Left ventricle myocardium inferior (tissue), 1 donor: ENCODE measurements around the gene ZNF423. TPM values are rescaled to one million over a fixed set of nuclear protein-coding genes. Genes with fewer than 3 reads are reported as not detected.

Experiments
- DNase-seq: peaks from one replicate; pipeline ENCODE4 v3.0.0-alpha.2; 2020
- H3K27ac ChIP-seq: fragments of 200-600 bp; replicated peaks from 2 replicates; pipeline ENCODE4 v1.8.0; 2021
- H3K27me3 ChIP-seq: fragments of 200-600 bp; 2 replicates; pipeline ENCODE4 v1.8.0; 2021; ENCODE audit warnings: low read depth
- H3K36me3 ChIP-seq: fragments of 200-600 bp; 2 replicates; pipeline ENCODE4 v1.8.0; 2021
- H3K4me1 ChIP-seq: fragments of 200-600 bp; 2 replicates; pipeline ENCODE4 v1.8.0; 2021
- H3K4me3 ChIP-seq: fragments of 200-600 bp; 2 replicates; pipeline ENCODE4 v1.8.0; 2021; ENCODE audit warnings: mild to moderate bottlenecking, moderate library complexity
- H3K9me3 ChIP-seq: fragments of 200-600 bp; replicated peaks from 2 replicates; pipeline ENCODE4 v1.8.0; 2021
- intact Hi-C: fragments of 100-400 bp; cut with micrococcal nuclease; formaldehyde crosslinking; loops from one replicate; pipeline ENCODE4 v1.11.0; 2022
- total RNA-seq: library from RNA; stranded (reverse); fragmentation: NEBNext Ultra II Directional; extraction: Animal tissue kit (Norgen Biotek cat#: 25700); gene quantifications from one replicate; pipeline ENCODE4 v1.2.1, GENCODE V29; 2021
- TF ChIP-seq, protein P1 (sequence below): fragments of 200-600 bp; IDR thresholded peaks from 2 replicates; pipeline ENCODE4 v1.8.0; 2021; ENCODE audit warnings: antibody characterized with exemption, mild to moderate bottlenecking, borderline replicate concordance
- donor health status: DM: no; HTN: yes; CAD: no; lungs with severe emphysema.

ZNF423 gene
- total RNA-seq, 1 donor from 2014 or later = 8.6 TPM

- Histone ChIP-seq H3K9me3 (no peaks in the 10 kb centered on the region), H3K27ac (no peak overlapping the region), H3K27me3 (no peaks in the 10 kb centered on the region), H3K36me3 (no peaks in the 10 kb centered on the region), H3K4me1 (no peaks in the 10 kb centered on the region), H3K4me3 (no peak overlapping the region)
- TF ChIP-seq, protein P1, sequence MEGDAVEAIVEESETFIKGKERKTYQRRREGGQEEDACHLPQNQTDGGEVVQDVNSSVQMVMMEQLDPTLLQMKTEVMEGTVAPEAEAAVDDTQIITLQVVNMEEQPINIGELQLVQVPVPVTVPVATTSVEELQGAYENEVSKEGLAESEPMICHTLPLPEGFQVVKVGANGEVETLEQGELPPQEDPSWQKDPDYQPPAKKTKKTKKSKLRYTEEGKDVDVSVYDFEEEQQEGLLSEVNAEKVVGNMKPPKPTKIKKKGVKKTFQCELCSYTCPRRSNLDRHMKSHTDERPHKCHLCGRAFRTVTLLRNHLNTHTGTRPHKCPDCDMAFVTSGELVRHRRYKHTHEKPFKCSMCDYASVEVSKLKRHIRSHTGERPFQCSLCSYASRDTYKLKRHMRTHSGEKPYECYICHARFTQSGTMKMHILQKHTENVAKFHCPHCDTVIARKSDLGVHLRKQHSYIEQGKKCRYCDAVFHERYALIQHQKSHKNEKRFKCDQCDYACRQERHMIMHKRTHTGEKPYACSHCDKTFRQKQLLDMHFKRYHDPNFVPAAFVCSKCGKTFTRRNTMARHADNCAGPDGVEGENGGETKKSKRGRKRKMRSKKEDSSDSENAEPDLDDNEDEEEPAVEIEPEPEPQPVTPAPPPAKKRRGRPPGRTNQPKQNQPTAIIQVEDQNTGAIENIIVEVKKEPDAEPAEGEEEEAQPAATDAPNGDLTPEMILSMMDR = no peak
- DNase-seq = no peak
- intact Hi-C loops = no loop called here
Observed at GRCh38 chr16:49548325-49548970, 307.5 kb downstream of the ZNF423 start.

DNA sequence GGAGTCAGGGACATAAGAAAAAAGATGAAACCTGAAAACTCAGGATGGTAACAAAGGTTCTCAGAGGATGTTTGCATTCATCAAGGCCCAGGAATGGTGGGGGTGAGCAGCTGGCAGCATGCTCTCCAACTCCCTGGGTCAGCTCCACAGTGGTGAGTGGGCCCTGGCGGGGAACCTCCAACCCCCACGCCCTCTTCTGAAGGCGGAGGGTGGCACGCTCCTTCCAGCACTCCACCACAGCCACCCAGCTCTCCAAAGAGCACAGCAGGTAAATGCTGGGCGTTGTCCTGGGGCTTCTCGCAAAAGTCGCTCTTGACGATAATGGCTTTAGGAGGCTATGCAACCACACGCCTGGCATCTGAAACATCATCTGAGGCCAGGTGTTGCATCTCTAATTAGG lies 308.5 kb downstream of the ZNF423 start:
- intact Hi-C loops = no loop called here
- Histone ChIP-seq H3K4me3 (no peak overlapping the region), H3K27ac (no peak overlapping the region), H3K36me3 (no peaks in the 10 kb centered on the region), H3K9me3 (no peaks in the 10 kb centered on the region), H3K27me3 (peaks cover 4% of the 10 kb centered on the region), H3K4me1 (no peaks in the 10 kb centered on the region)
- TF ChIP-seq, protein P1 = no peak
- no peak for DNase-seq

DNA sequence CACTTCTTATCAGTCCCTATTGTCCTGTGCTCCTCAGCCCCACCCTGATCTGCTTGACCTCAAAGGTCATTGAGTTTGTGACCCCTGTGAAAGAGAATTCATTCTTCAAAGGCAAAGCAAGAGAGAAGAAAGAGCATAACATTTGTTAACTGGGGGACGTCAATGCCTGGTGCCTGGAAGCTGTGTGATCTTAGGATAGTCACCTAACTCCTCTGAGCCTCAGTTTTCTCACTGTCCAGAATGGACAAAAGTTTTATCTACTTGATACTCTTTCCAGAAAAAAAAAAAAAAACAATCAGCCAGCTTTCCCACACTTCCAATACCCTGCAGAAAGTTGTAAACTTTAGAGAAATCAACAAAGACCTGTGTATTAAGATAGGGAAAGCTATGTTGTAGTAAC lies 309.2 kb downstream of the ZNF423 start:
- intact Hi-C loops = no loop called here
- Histone ChIP-seq H3K27me3 (peaks cover 10% of the 10 kb centered on the region), H3K27ac (no peak overlapping the region), H3K36me3 (no peaks in the 10 kb centered on the region), H3K4me3 (no peak overlapping the region), H3K4me1 (no peaks in the 10 kb centered on the region), H3K9me3 (no peaks in the 10 kb centered on the region)
- TF ChIP-seq, protein P1 = no peak
- no peak for DNase-seq

- H3K27ac ChIP-seq = no peak overlapping the region
- intact Hi-C loops = no loop called here
- H3K27me3 ChIP-seq = peaks cover 10% of the 10 kb centered on the region
- H3K4me1 ChIP-seq = no peaks in the 10 kb centered on the region
- H3K36me3 ChIP-seq = no peaks in the 10 kb centered on the region
- H3K9me3 ChIP-seq = no peaks in the 10 kb centered on the region
- DNase-seq = no peak
- TF ChIP-seq, protein P1 = no peak
- no peak overlapping the region for H3K4me3 ChIP-seq
Observed at GRCh38 chr16:49545741-49546448, 310.0 kb downstream of the ZNF423 start.

GRCh38 chr16:49545243-49545642 lies 310.7 kb downstream of the ZNF423 start:
- no peaks in the 10 kb centered on the region for H3K9me3 ChIP-seq
- no peaks in the 10 kb centered on the region for H3K4me1 ChIP-seq
- no peak overlapping the region for H3K4me3 ChIP-seq
- H3K36me3 ChIP-seq = no peaks in the 10 kb centered on the region
- no peak for DNase-seq
- H3K27ac ChIP-seq = no peak overlapping the region
- TF ChIP-seq, protein P1 = no peak
- intact Hi-C loops = no loop called here
- H3K27me3 ChIP-seq = peaks cover 10% of the 10 kb centered on the region
